ENCODE results near the gene ZNF407. TPM values are rescaled to one million over a fixed set of nuclear protein-coding genes. Genes with fewer than 3 reads are reported as not detected.
A peak's percentile ranks its signal among the peaks of the same experiment; 100 is the strongest.

Gene ZNF407
- 1 to 10 TPM; 4.3 to 8.0 (median 5.7) TPM for total RNA-seq
- long read RNA-seq, full-length matches to known transcripts, result 1 of 2 reads
- long read RNA-seq, partial matches to known transcripts, result 0 of 2 reads
- long read RNA-seq, other reads (novel, unspliced or antisense), result 1 of 2 reads

GRCh38 chr18:74597662-74598349 lies at the start of gene ZNF407:
Gene ZNF407 (plus strand): TSS chr18:74597870. CDS start chr18:74631020, 33,150 bp downstream.
- Histone ChIP-seq H3K27me3 (no peaks in the 10 kb centered on the region), H3K4me3 (peak within 1 kb of the TSS; percentile 96 to 98 (median 97)), H3K36me3 (peaks cover 0 to 5% (median 0%) of the 10 kb centered on the region in 4 donors), H3K27ac (peak within 1 kb of the TSS; percentile 98 to 99 (median 98)), H3K9me3 (no peaks in the 10 kb centered on the region), H3K4me1 (peaks cover 0 to 13% (median 3%) of the 10 kb centered on the region in 4 donors)
- TF ChIP-seq CTCF (IDR thresholded peaks at IDR 0.05) (no peak), POLR2A (IDR thresholded peaks at IDR 0.05) (peak; percentile 42)
- peak; percentile 87 to 95 (median 92) for ATAC-seq
- 10% methylated on average over 6 of the region's 64 CpGs for WGBS (ENCODE audit: insufficient coverage, low coverage, low lambda C conversion rate, missing lambda C conversion rate)
- DNase-seq, result peak; percentile 89 to 91 (median 91)
- intact Hi-C loops (cut with DNase I), result no loop called here

GRCh38 chr18:74549591-74550104 lies 48.0 kb upstream of the ZNF407 start:
- DNase-seq (no peak), ATAC-seq (peak in 1 of 4 donors; percentile 14)
- peaks cover 0 to 18% (median 6%) of the 10 kb centered on the region in 4 donors for H3K4me1 ChIP-seq
- no peak for TF ChIP-seq CTCF (IDR thresholded peaks at IDR 0.05)
- TF ChIP-seq POLR2A (IDR thresholded peaks at IDR 0.05), result no peak
- H3K27me3 ChIP-seq, result no peaks in the 10 kb centered on the region
- peak overlapping the region in 2 of 3 donors; percentile 16 to 69 for H3K27ac ChIP-seq
- no peaks in the 10 kb centered on the region for H3K36me3 ChIP-seq
- no peak overlapping the region for H3K4me3 ChIP-seq
- H3K9me3 ChIP-seq, result no peaks in the 10 kb centered on the region
- intact Hi-C loops (cut with DNase I), result loop anchor here in 1 of 2 donors (5.0 kb wide), 1 partner anchor 197 kb away; no protein-coding TSS in a partner anchor
- 57% methylated on average over 1 of the region's 1 CpG for WGBS (ENCODE audit: insufficient coverage, low coverage, low lambda C conversion rate, missing lambda C conversion rate)

- H3K27ac ChIP-seq, result peak overlapping the region in 2 of 3 donors; percentile 50 to 69
- no peaks in the 10 kb centered on the region for H3K9me3 ChIP-seq
- peaks cover 0 to 18% (median 6%) of the 10 kb centered on the region in 4 donors for H3K4me1 ChIP-seq
- TF ChIP-seq POLR2A (IDR thresholded peaks at IDR 0.05), result peak; percentile 62
- TF ChIP-seq CTCF (IDR thresholded peaks at IDR 0.05), result no peak
- peak; percentile 80 to 91 (median 84) for ATAC-seq
- no peaks in the 10 kb centered on the region for H3K27me3 ChIP-seq
- H3K4me3 ChIP-seq, result peak overlapping the region in 1 of 3 donors; percentile 33
- WGBS (ENCODE audit: insufficient coverage, low coverage, low lambda C conversion rate, missing lambda C conversion rate), result 26% methylated on average over 5 of the region's 6 CpGs
- peak; percentile 58 to 86 (median 74) for DNase-seq
- intact Hi-C loops (cut with DNase I), result loop anchor here in 1 of 2 donors (5.0 kb wide), 1 partner anchor 199 kb away; no protein-coding TSS in a partner anchor
- H3K36me3 ChIP-seq, result no peaks in the 10 kb centered on the region
Measured at GRCh38 chr18:74550886-74551285, 46.8 kb upstream of the ZNF407 start.

GRCh38 chr18:74551452-74551851 lies 46.2 kb upstream of the ZNF407 start:
- Histone ChIP-seq H3K27ac (peak overlapping the region; percentile 23 to 69 (median 50)), H3K4me3 (peak overlapping the region in 2 of 3 donors; percentile 22 to 33), H3K36me3 (no peaks in the 10 kb centered on the region), H3K4me1 (peaks cover 0 to 18% (median 6%) of the 10 kb centered on the region in 4 donors), H3K27me3 (no peaks in the 10 kb centered on the region), H3K9me3 (no peaks in the 10 kb centered on the region)
- 14% methylated on average over 3 of the region's 3 CpGs for WGBS (ENCODE audit: insufficient coverage, low coverage, low lambda C conversion rate, missing lambda C conversion rate)
- DNase-seq (no peak), ATAC-seq (peak; percentile 45 to 51 (median 48))
- intact Hi-C loops (cut with DNase I), result loop anchor here in 1 of 2 donors (5.0 kb wide), 1 partner anchor 199 kb away; no protein-coding TSS in a partner anchor
- no peak for TF ChIP-seq POLR2A (IDR thresholded peaks at IDR 0.05)
- TF ChIP-seq CTCF (IDR thresholded peaks at IDR 0.05), result no peak
